SK-N-SH (cell line): ENCODE measurements around the gene WWC2. TPM values are rescaled to one million over a fixed set of nuclear protein-coding genes. Genes with fewer than 3 reads are reported as not detected.

ENCODE experiments used
- CTCF ChIA-PET: fragments of 300-600, 350-600 bp; formaldehyde crosslinking; extraction: SDS; loops from one replicate; lab custom pipeline; 2021; lab: Yijun Ruan, JAX
- POLR2A ChIA-PET: fragments of 350-600 bp; sonication (Branson Sonifier 250); formaldehyde crosslinking; extraction: SDS; loops from one replicate; lab custom pipeline; 2020; ENCODE audit warnings: antibody characterized with exemption, inconsistent platforms; lab: Yijun Ruan, JAX
- DNase-seq: peaks from one replicate; pipeline ENCODE4 v3.0.0; 2012
- H2AFZ ChIP-seq: fragments of 200-600 bp; sonication (generic); 2 replicates; pipeline ENCODE4 v1.8.1; 2016; ENCODE audit warnings: antibody characterized with exemption, mild to moderate bottlenecking, low read depth
- H3F3A ChIP-seq: fragments of 200-600 bp; sonication (generic); replicated peaks from 2 replicates; pipeline ENCODE3; 2016; ENCODE audit warnings: antibody characterized with exemption, mild to moderate bottlenecking; ENCODE audit not compliant: insufficient read depth
- H3K27ac ChIP-seq, 2 experiments: fragments of 200-500 bp in 1 of 2; fragments of 200-600 bp in 1 of 2; sonication (Bioruptor generic) in 1 of 2; sonication (generic), shearing (Covaris generic) in 1 of 2; 2 replicates each; pipeline versions ENCODE4 v1.5.1 to v1.6.1; 2014 to 2016; ENCODE audit warnings: low read depth in 2 of 2, inconsistent platforms in 1 of 2, low read length in 1 of 2, mild to moderate bottlenecking in 1 of 2, mixed read lengths in 1 of 2
- H3K27me3 ChIP-seq: fragments of 200-600 bp; sonication (generic), shearing (Covaris generic); 2 replicates; pipeline ENCODE4 v1.6.1; 2016; ENCODE audit warnings: mixed run types; ENCODE audit not compliant: insufficient read depth
- H3K36me3 ChIP-seq, 2 experiments: fragments of 200-500 bp in 1 of 2; fragments of 200-600 bp in 1 of 2; sonication (Bioruptor generic) in 1 of 2; sonication (generic) in 1 of 2; replicated peaks in 1 of 2; 2 replicates each; pipeline versions ENCODE3 to v1.5.1; 2014 to 2016; ENCODE audit warnings: low read length in 1 of 2, mild to moderate bottlenecking in 1 of 2; ENCODE audit not compliant: insufficient read depth in 2 of 2, control insufficient read depth in 1 of 2
- H3K4me1 ChIP-seq, 2 experiments: fragments of 200-500 bp in 1 of 2; fragments of 200-600 bp in 1 of 2; sonication (Bioruptor generic) in 1 of 2; sonication (generic), shearing (Covaris generic) in 1 of 2; 2 replicates each; pipeline versions ENCODE4 v1.5.1 to v1.6.1; 2014 to 2016; ENCODE audit warnings: low read depth in 1 of 2, low read length in 1 of 2, mixed run types in 1 of 2; ENCODE audit not compliant: insufficient read depth in 2 of 2, control insufficient read depth in 1 of 2
- H3K4me2 ChIP-seq: fragments of 200-600 bp; sonication (generic), shearing (Covaris generic); 2 replicates; pipeline ENCODE4 v1.6.1; 2017; ENCODE audit warnings: mixed run types
- H3K4me3 ChIP-seq, 2 experiments: fragments of 200-500 bp in 1 of 2; fragments of 200-600 bp in 1 of 2; sonication (Bioruptor generic) in 1 of 2; sonication (generic), shearing (Covaris generic) in 1 of 2; 2 replicates each; pipeline versions ENCODE4 v1.5.1 to v1.8.1; 2014 to 2016; ENCODE audit warnings: low read depth in 2 of 2, inconsistent platforms in 1 of 2, low read length in 1 of 2, mild to moderate bottlenecking in 1 of 2, mixed read lengths in 1 of 2, moderate library complexity in 1 of 2
- H3K79me2 ChIP-seq: fragments of 200-600 bp; sonication (generic); 2 replicates; pipeline ENCODE4 v1.8.1; 2017; ENCODE audit warnings: mild to moderate bottlenecking; ENCODE audit not compliant: insufficient read depth
- H3K9ac ChIP-seq: fragments of 200-600 bp; sonication (generic); 2 replicates; pipeline ENCODE4 v1.6.1; 2017; ENCODE audit warnings: mixed run types
- H3K9me2 ChIP-seq: fragments of 200-600 bp; sonication (generic); 2 replicates; pipeline ENCODE4 v1.6.1; 2017; ENCODE audit warnings: mixed run types
- H3K9me3 ChIP-seq: fragments of 200-600 bp; sonication (generic); 2 replicates; pipeline ENCODE4 v1.6.1; 2017; ENCODE audit warnings: mixed run types, mild to moderate bottlenecking, moderate library complexity
- H4K20me1 ChIP-seq: fragments of 200-600 bp; sonication (generic); 2 replicates; pipeline ENCODE4 v1.6.1; 2017; ENCODE audit warnings: mild to moderate bottlenecking, mixed run types; ENCODE audit not compliant: insufficient read depth
- CHD2 ChIP-seq: fragments of 150-350 bp; IDR thresholded peaks from 2 replicates; pipeline ENCODE4 v1.6.1; 2018; ENCODE audit warnings: low read length; ENCODE audit not compliant: partially characterized antibody
- EP300 ChIP-seq, 2 experiments: IDR thresholded peaks; 2 replicates each; pipeline versions ENCODE4 v1.4.0 to v1.6.1; 2012; ENCODE audit warnings: borderline replicate concordance in 1 of 2, low read depth in 1 of 2, low read length in 1 of 2
- EZH2phosphoT487 ChIP-seq: fragments of 200-600 bp; sonication (generic); IDR thresholded peaks from 2 replicates; pipeline ENCODE4 v1.6.1; 2017; ENCODE audit warnings: low read depth, mixed run types, mild to moderate bottlenecking, antibody characterized with exemption, moderate library complexity, borderline replicate concordance
- FOSL2 ChIP-seq: IDR thresholded peaks from 2 replicates; pipeline ENCODE4 v1.4.0; 2012; ENCODE audit warnings: low read depth, mild to moderate bottlenecking, moderate library complexity, borderline replicate concordance
- FOXM1 ChIP-seq: IDR thresholded peaks from 2 replicates; pipeline ENCODE4 v1.4.0; 2012; ENCODE audit warnings: low read depth, mild to moderate bottlenecking
- GABPA ChIP-seq: IDR thresholded peaks from 2 replicates; pipeline ENCODE4 v1.4.0; 2012; ENCODE audit warnings: low read depth, mild to moderate bottlenecking
- MEF2A ChIP-seq: IDR thresholded peaks from 2 replicates; pipeline ENCODE4 v1.4.0; 2012; ENCODE audit warnings: low read depth, borderline replicate concordance
- PBX3 ChIP-seq: IDR thresholded peaks from 2 replicates; pipeline ENCODE4; 2012
- POLR2AphosphoS5 ChIP-seq: IDR thresholded peaks from 2 replicates; pipeline ENCODE4 v1.6.1; 2012; ENCODE audit warnings: low read depth, low read length
- RCOR1 ChIP-seq: fragments of 150-350 bp; IDR thresholded peaks from 2 replicates; pipeline ENCODE4 v1.6.1; 2017; ENCODE audit warnings: antibody characterized with exemption, low read length
- RFX5 ChIP-seq: IDR thresholded peaks from 2 replicates; pipeline ENCODE4 v1.6.1; 2012; ENCODE audit warnings: mild to moderate bottlenecking, improper control_type of control experiment, low read length
- RXRA ChIP-seq: IDR thresholded peaks from 2 replicates; pipeline ENCODE4 v1.4.0; 2012; ENCODE audit warnings: low read depth, mild to moderate bottlenecking, borderline replicate concordance
- SIN3A ChIP-seq: IDR thresholded peaks from 2 replicates; pipeline ENCODE4 v1.6.1; 2012; ENCODE audit warnings: low read depth, mild to moderate bottlenecking, low read length, moderate library complexity, borderline replicate concordance
- SMC3 ChIP-seq: IDR thresholded peaks from 2 replicates; pipeline ENCODE4 v1.6.1; 2012; ENCODE audit warnings: low read depth, low read length, improper control_type of control experiment
- TEAD4 ChIP-seq: IDR thresholded peaks from 2 replicates; pipeline ENCODE4 v1.4.0; 2012; ENCODE audit warnings: mild to moderate bottlenecking, borderline replicate concordance; ENCODE audit not compliant: insufficient read depth
- YY1 ChIP-seq: IDR thresholded peaks from 2 replicates; pipeline ENCODE4 v1.4.0; 2012; ENCODE audit warnings: low read depth, mild to moderate bottlenecking
- WGBS: methylation state at CpG from one replicate; pipeline ENCODE4 v1.1.6; 2017; ENCODE audit warnings: low lambda C conversion rate; 5-methylcytosine and 5-hydroxymethylcytosine counted together
- polyA plus RNA-seq, 3 experiments: library from polyadenylated mRNA; depleted of rRNA; stranded (reverse); fragments of >200 nt; gene quantifications; 2 replicates each; pipeline ENCODE4 v1.2.3, GENCODE V29; 2012
- TF ChIP-seq, protein P1 (sequence below): IDR thresholded peaks from 2 replicates; pipeline ENCODE4 v1.4.0; 2012; ENCODE audit warnings: low read depth
- TF ChIP-seq, protein P2 (sequence below): IDR thresholded peaks from 2 replicates; pipeline ENCODE4 v1.6.1; 2012; ENCODE audit warnings: mild to moderate bottlenecking, low read depth, low read length, moderate library complexity
- TF ChIP-seq, protein P3 (sequence below): fragments of 150-350 bp; IDR thresholded peaks from 2 replicates; pipeline ENCODE4 v1.6.1; 2017; ENCODE audit warnings: antibody characterized with exemption, low read length, low read depth, borderline replicate concordance
- TF ChIP-seq, protein P4 (sequence below): IDR thresholded peaks from 2 replicates; pipeline ENCODE4 v1.4.0; 2012; ENCODE audit warnings: low read depth, borderline replicate concordance

Gene WWC2
- polyA plus RNA-seq, 1 of the 3 experiments (the other 2 are of a cell fraction) = 18.4 TPM

- no peak for DNase-seq
- H2AFZ ChIP-seq = no peak overlapping the region
- no peak overlapping the region for H3K9ac ChIP-seq
- H3F3A ChIP-seq = no peaks in the 10 kb centered on the region
- CTCF ChIA-PET = interaction anchor here (1.3 to 3.0 kb wide), 4 partner anchors 12 to 182 kb away, joined by 5 to 22 read pairs (median 6); no protein-coding TSS in a partner anchor
- H3K27ac ChIP-seq = no peak overlapping the region
- 77% methylated on average over 4 of the region's 4 CpGs for WGBS
- no peaks in the 10 kb centered on the region for H3K4me1 ChIP-seq
- no peaks in the 10 kb centered on the region for H3K9me2 ChIP-seq
- H4K20me1 ChIP-seq = no peaks in the 10 kb centered on the region
- no peaks in the 10 kb centered on the region for H3K27me3 ChIP-seq
- no peak overlapping the region for H3K4me2 ChIP-seq
- no peaks in the 10 kb centered on the region for H3K79me2 ChIP-seq
- no peak overlapping the region for H3K4me3 ChIP-seq
- no peaks in the 10 kb centered on the region for H3K36me3 ChIP-seq
- TF ChIP-seq RFX5 = no peak
- TF ChIP-seq, protein P1, sequence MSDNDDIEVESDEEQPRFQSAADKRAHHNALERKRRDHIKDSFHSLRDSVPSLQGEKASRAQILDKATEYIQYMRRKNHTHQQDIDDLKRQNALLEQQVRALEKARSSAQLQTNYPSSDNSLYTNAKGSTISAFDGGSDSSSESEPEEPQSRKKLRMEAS = no peak
- TF ChIP-seq, protein P2, sequence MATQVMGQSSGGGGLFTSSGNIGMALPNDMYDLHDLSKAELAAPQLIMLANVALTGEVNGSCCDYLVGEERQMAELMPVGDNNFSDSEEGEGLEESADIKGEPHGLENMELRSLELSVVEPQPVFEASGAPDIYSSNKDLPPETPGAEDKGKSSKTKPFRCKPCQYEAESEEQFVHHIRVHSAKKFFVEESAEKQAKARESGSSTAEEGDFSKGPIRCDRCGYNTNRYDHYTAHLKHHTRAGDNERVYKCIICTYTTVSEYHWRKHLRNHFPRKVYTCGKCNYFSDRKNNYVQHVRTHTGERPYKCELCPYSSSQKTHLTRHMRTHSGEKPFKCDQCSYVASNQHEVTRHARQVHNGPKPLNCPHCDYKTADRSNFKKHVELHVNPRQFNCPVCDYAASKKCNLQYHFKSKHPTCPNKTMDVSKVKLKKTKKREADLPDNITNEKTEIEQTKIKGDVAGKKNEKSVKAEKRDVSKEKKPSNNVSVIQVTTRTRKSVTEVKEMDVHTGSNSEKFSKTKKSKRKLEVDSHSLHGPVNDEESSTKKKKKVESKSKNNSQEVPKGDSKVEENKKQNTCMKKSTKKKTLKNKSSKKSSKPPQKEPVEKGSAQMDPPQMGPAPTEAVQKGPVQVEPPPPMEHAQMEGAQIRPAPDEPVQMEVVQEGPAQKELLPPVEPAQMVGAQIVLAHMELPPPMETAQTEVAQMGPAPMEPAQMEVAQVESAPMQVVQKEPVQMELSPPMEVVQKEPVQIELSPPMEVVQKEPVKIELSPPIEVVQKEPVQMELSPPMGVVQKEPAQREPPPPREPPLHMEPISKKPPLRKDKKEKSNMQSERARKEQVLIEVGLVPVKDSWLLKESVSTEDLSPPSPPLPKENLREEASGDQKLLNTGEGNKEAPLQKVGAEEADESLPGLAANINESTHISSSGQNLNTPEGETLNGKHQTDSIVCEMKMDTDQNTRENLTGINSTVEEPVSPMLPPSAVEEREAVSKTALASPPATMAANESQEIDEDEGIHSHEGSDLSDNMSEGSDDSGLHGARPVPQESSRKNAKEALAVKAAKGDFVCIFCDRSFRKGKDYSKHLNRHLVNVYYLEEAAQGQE = no peak
- TF ChIP-seq EZH2phosphoT487 = no peak
- TF ChIP-seq TEAD4 = no peak
- TF ChIP-seq, protein P3, sequence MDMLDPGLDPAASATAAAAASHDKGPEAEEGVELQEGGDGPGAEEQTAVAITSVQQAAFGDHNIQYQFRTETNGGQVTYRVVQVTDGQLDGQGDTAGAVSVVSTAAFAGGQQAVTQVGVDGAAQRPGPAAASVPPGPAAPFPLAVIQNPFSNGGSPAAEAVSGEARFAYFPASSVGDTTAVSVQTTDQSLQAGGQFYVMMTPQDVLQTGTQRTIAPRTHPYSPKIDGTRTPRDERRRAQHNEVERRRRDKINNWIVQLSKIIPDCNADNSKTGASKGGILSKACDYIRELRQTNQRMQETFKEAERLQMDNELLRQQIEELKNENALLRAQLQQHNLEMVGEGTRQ = no peak
- no peak for TF ChIP-seq PBX3
- no peak for TF ChIP-seq POLR2AphosphoS5
- TF ChIP-seq RCOR1 = no peak
- no peak for TF ChIP-seq MEF2A
- TF ChIP-seq RXRA = no peak
- no peak for TF ChIP-seq YY1
- no peak for TF ChIP-seq CHD2
- TF ChIP-seq EP300 (IDR thresholded peaks at IDR 0.05; ENCODE audit: borderline replicate concordance in 1 of 2, low read depth in 1 of 2, low read length in 1 of 2) = no peak
- TF ChIP-seq FOSL2 = no peak
- no peak for TF ChIP-seq GABPA
- no peak for TF ChIP-seq FOXM1
- TF ChIP-seq, protein P4, sequence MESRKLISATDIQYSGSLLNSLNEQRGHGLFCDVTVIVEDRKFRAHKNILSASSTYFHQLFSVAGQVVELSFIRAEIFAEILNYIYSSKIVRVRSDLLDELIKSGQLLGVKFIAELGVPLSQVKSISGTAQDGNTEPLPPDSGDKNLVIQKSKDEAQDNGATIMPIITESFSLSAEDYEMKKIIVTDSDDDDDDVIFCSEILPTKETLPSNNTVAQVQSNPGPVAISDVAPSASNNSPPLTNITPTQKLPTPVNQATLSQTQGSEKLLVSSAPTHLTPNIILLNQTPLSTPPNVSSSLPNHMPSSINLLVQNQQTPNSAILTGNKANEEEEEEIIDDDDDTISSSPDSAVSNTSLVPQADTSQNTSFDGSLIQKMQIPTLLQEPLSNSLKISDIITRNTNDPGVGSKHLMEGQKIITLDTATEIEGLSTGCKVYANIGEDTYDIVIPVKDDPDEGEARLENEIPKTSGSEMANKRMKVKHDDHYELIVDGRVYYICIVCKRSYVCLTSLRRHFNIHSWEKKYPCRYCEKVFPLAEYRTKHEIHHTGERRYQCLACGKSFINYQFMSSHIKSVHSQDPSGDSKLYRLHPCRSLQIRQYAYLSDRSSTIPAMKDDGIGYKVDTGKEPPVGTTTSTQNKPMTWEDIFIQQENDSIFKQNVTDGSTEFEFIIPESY = no peak
- no peak for TF ChIP-seq SMC3
- TF ChIP-seq SIN3A = no peak
- POLR2A ChIA-PET = no interaction called here
- no peaks in the 10 kb centered on the region for H3K9me3 ChIP-seq
Measured at GRCh38 chr4:183080372-183081115, 18.5 kb upstream of the WWC2 start.
